Keratinocyte (primary cell): ENCODE results near the gene DIAPH1. TPM values are rescaled to one million over a fixed set of nuclear protein-coding genes. Genes with fewer than 3 reads are reported as not detected.

Experiments used
- DNase-seq: peaks from one replicate; pipeline ENCODE4 v3.0.0-alpha.2; 2011; ENCODE audit warnings: low read depth, missing footprints, low spot score
- FAIRE-seq: peaks from 2 replicates; lab custom pipeline; 2011; peaks lifted over from hg19 to GRCh38; lab: Jason Lieb, UNC
- H2AFZ ChIP-seq: 2 replicates; pipeline ENCODE4 v1.6.0; 2012; ENCODE audit warnings: low read length, control low read depth, inconsistent platforms; ENCODE audit not compliant: control insufficient read depth
- H3K27ac ChIP-seq: 2 replicates; pipeline ENCODE4 v1.5.1; 2011; ENCODE audit warnings: low read length; ENCODE audit not compliant: control insufficient read depth, insufficient read depth
- H3K27me3 ChIP-seq: 3 replicates; pipeline ENCODE4 v1.6.0; 2011; ENCODE audit warnings: low read length; ENCODE audit not compliant: control insufficient read depth, insufficient read depth; ENCODE audit errors: extremely low read depth
- H3K36me3 ChIP-seq, 2 experiments: 2 replicates in 1 of 2; 3 replicates in 1 of 2; pipeline ENCODE4 v1.5.1; 2011; ENCODE audit warnings: low read length in 2 of 2, mild to moderate bottlenecking in 1 of 2; ENCODE audit not compliant: control insufficient read depth in 2 of 2, insufficient read depth in 2 of 2; ENCODE audit errors: extremely low read depth in 1 of 2
- H3K4me1 ChIP-seq: 3 replicates; pipeline ENCODE4 v1.5.1; 2011; ENCODE audit warnings: low read length; ENCODE audit not compliant: control insufficient read depth, insufficient read depth; ENCODE audit errors: extremely low read depth
- H3K4me2 ChIP-seq: 3 replicates; pipeline ENCODE4 v1.6.0; 2011; ENCODE audit warnings: low read depth, low read length; ENCODE audit not compliant: control insufficient read depth, insufficient read depth; ENCODE audit errors: extremely low read depth
- H3K4me3 ChIP-seq, 3 experiments: fragments of 200-600 bp in 1 of 3; sonication (generic) in 1 of 3; 2 replicates in 2 of 3; 3 replicates in 1 of 3; pipeline ENCODE4 v1.5.1; 2011 to 2016; ENCODE audit warnings: low read length in 3 of 3, mild to moderate bottlenecking in 3 of 3, control low read depth in 2 of 3, inconsistent platforms in 1 of 3, low read depth in 1 of 3, mixed read lengths in 1 of 3, mixed run types in 1 of 3, moderate library complexity in 1 of 3; ENCODE audit not compliant: control insufficient read depth in 2 of 3, insufficient read depth in 2 of 3; ENCODE audit errors: extremely low read depth in 1 of 3
- H3K79me2 ChIP-seq: 2 replicates; pipeline ENCODE4 v1.6.0; 2012; ENCODE audit warnings: low read length; ENCODE audit not compliant: control insufficient read depth, insufficient read depth
- H3K9ac ChIP-seq: 3 replicates; pipeline ENCODE4 v1.6.0; 2011; ENCODE audit warnings: low read length; ENCODE audit not compliant: control insufficient read depth, insufficient read depth; ENCODE audit errors: extremely low read depth
- H3K9me1 ChIP-seq: 3 replicates; pipeline ENCODE4 v1.6.0; 2011; ENCODE audit warnings: low read length; ENCODE audit not compliant: control insufficient read depth, insufficient read depth; ENCODE audit errors: extremely low read depth
- H3K9me3 ChIP-seq: 2 replicates; pipeline ENCODE4 v1.5.1; 2012; ENCODE audit warnings: low read depth, low read length; ENCODE audit not compliant: control insufficient read depth
- H4K20me1 ChIP-seq: 3 replicates; pipeline ENCODE4 v1.6.0; 2011; ENCODE audit warnings: low read length; ENCODE audit not compliant: control insufficient read depth, insufficient read depth; ENCODE audit errors: extremely low read depth
- CTCF ChIP-seq, 3 experiments: IDR thresholded peaks in 1 of 3; conservative IDR thresholded peaks in 1 of 3; optimal IDR thresholded peaks in 1 of 3; 2 replicates in 2 of 3; 3 replicates in 1 of 3; pipeline versions ENCODE3 to v1.5.1; 2011; ENCODE audit warnings: low read length in 3 of 3, mild to moderate bottlenecking in 3 of 3, moderate library complexity in 2 of 3, control low read depth in 1 of 3, inconsistent platforms in 1 of 3; ENCODE audit not compliant: insufficient read depth in 2 of 3; ENCODE audit errors: extremely low read depth in 1 of 3
- EZH2 ChIP-seq: IDR thresholded peaks from one replicate; pipeline ENCODE4 v1.6.1; 2012; ENCODE audit warnings: inconsistent platforms, mild to moderate bottlenecking, low read length, moderate library complexity
- dilution Hi-C: fragments of 300-500 bp; cut with MboI; formaldehyde crosslinking; loops from one replicate; pipeline ENCODE4 v1.7.0; 2020; ENCODE audit warnings: low sequenced_read_pairs; ENCODE audit not compliant: extremely low pct_ligation_motif_present
- polyA minus RNA-seq, 3 experiments: library from RNA; depleted of rRNA, polyadenylated mRNA; stranded (reverse); fragments of >200 nt; gene quantifications; 1 replicate in 1 of 3; 2 replicates in 1 of 3; 3 replicates in 1 of 3; pipeline ENCODE4 v1.2.3, GENCODE V29; 2011
- polyA plus RNA-seq, 5 experiments: library from polyadenylated mRNA; depleted of rRNA in 3 of 5; stranded (reverse) in 3 of 5; stranded (forward) in 1 of 5; unstranded in 1 of 5; fragments of >200 nt; gene quantifications; 1 replicate in 1 of 5; 2 replicates in 3 of 5; 3 replicates in 1 of 5; pipeline versions ENCODE4 v1.2.1 to v1.2.3, GENCODE V29; 2011 to 2012; ENCODE audit warnings: missing spikeins in 2 of 5, low read depth in 1 of 5, low replicate concordance in 1 of 5

Gene DIAPH1
- 64.7 to 130 TPM (median 72.0 TPM) in 3 replicates for polyA plus RNA-seq
- polyA plus RNA-seq (2011; ENCODE audit: low read depth) = 91.7 TPM
- polyA plus RNA-seq (2011; cell fraction: cytosol; rRNA removed) = 67.7 and 75.4 TPM in 2 replicates
- polyA plus RNA-seq (2011; cell fraction: nucleus; rRNA removed) = 293 and 301 TPM in 2 replicates
- 95.0 and 130 TPM in 2 replicates for polyA plus RNA-seq (2012; ENCODE audit: low replicate concordance)
- polyA minus RNA-seq = 205 to 374 TPM (median 259 TPM) in 3 replicates
- polyA minus RNA-seq (2011; cell fraction: cytosol; rRNA and poly(A)+ RNA removed) = 93.6 TPM
- 223 and 351 TPM in 2 replicates for polyA minus RNA-seq (2011; cell fraction: nucleus; rRNA and poly(A)+ RNA removed)

DNA sequence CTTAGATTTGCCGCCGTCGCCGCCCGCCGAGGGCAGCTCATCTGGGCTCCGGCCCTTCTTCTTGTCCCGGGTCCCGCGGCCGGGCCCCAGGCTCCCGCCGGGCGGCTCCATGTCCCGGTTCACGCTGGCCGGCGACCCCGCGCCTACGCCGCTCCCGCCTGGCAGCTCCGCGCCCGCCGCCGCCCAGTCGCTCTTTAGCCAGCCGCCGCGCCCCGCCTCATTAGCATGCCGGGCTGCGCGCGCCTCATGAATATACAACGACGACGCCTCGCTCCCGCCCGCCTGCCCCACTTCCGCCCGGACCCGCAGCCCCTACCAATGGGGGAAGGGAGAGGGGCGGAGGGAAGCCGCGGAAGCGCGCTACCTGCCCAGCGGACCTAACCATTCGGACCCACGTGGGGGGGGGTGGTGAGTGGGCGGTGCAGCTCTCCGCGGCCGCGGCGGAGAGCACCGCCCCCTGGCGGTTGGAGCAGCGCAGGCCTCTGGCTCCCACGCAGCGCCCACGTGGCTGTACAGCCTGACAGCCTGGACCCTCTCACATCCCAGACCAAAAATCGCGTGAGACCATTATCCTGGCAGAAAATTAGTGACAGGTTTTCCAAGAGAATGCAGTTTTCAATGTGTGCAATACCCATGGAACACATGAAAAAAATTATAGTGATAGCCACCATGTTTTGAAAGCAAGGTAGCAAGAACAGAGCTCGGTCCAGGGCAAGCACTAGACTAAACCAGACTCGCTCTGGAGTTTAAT, at the start of gene DIAPH1:
Gene DIAPH1, minus strand, starts transcription at position 197 of the 751 bp plus-strand sequence. Its CDS starts 86 bp downstream, at position 111.
- Histone ChIP-seq H3K9me3 (no peaks in the 10 kb centered on the region), H3K27me3 (no peaks in the 10 kb centered on the region), H3K79me2 (peaks cover 45% of the 10 kb centered on the region), H3K4me2 (peak within 1 kb of the TSS; percentile 92), H3K36me3 (peaks cover 10 to 27% of the 10 kb centered on the region in 2 experiments), H2AFZ (peak within 1 kb of the TSS; percentile 80), H4K20me1 (peaks cover 6% of the 10 kb centered on the region), H3K9me1 (no peaks in the 10 kb centered on the region), H3K4me3 (peak within 1 kb of the TSS; percentile 76 to 91 (median 83)), H3K4me1 (peaks cover 22% of the 10 kb centered on the region), H3K9ac (peak within 1 kb of the TSS; percentile 93), H3K27ac (peak within 1 kb of the TSS; percentile 83)
- dilution Hi-C loops = no loop called here
- DNase-seq = peak; percentile 70
- TF ChIP-seq EZH2 (no peak), CTCF (optimal IDR thresholded peaks at IDR 0.05 in 1 of 3, IDR thresholded peaks at IDR 0.05 in 1 of 3, conservative IDR thresholded peaks at IDR 0.05 in 1 of 3; ENCODE audit: extremely low read depth in 1 of 3, insufficient read depth in 2 of 3, low read length in 3 of 3) (peak; percentile 89 to 99 (median 90))
- peak; percentile 34 for FAIRE-seq

DNA sequence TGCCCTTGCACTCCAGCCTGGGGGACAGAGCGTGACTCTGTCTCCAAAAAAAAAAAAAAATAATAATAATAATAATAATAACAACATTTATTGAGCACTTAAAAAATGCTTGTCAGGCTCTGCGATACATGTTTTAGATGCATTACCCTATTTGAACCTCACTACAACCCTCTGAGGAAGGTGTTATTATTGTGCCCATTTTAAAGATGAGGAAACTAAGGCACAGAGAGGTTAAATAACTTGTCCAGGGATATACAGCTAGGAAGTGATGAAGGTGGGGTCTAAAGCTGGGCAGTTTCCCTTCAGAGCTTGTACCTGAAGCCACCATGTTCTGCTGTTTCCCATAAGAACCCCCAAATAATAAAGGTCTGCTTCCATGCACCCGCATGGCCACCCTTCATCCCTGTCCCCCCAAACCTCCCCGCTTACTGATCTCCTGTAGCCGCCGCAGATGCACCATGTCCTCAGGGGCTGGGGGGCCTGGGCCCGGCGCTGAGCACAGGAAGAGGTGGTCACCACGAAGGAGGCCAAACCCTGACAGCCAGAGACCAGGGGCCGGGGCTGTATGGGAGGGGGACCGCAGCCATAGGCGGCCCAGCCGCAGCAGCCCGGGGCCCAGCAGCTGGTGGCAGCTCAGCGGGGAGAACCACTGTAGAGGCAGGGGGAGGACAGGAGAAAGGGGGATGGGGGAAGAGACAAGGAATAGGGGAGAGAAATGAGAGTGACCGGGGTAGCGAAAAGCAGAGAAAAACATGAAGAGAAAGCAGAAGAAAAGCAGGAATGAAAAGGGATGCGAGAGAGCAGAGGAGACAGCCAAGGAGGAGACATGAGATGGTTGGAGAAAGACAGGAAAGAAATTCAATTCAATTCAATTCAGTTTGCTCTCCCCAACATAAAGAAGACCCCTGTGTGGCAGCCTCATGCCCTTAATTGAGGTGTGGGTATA, 47.5 kb upstream of the DIAPH1 start:
- Histone ChIP-seq H3K36me3 (no peaks in the 10 kb centered on the region), H3K27me3 (no peaks in the 10 kb centered on the region), H3K4me1 (peaks cover 7% of the 10 kb centered on the region), H3K4me2 (no peak overlapping the region), H4K20me1 (no peaks in the 10 kb centered on the region), H3K79me2 (no peaks in the 10 kb centered on the region), H3K4me3 (no peak overlapping the region), H3K9ac (no peak overlapping the region), H3K27ac (no peak overlapping the region), H3K9me1 (no peaks in the 10 kb centered on the region), H3K9me3 (no peaks in the 10 kb centered on the region), H2AFZ (no peak overlapping the region)
- TF ChIP-seq CTCF (optimal IDR thresholded peaks at IDR 0.05 in 1 of 3, IDR thresholded peaks at IDR 0.05 in 1 of 3, conservative IDR thresholded peaks at IDR 0.05 in 1 of 3; ENCODE audit: extremely low read depth in 1 of 3, insufficient read depth in 2 of 3, low read length in 3 of 3) (no peak), EZH2 (no peak)
- no peak for FAIRE-seq
- DNase-seq = no peak
- dilution Hi-C loops = no loop called here
